GM21825 (cell line): Measurements from ENCODE around the gene CACNA1C.

Experiments used
- ATAC-seq: cut with Tn5 transposase; IDR thresholded peaks from one replicate; pipeline ENCODE4 v1.9.1; 2021; ENCODE audit warnings: mild to moderate bottlenecking, moderate library complexity; ENCODE audit not compliant: unreplicated experiment

CACNA1C gene

DNA sequence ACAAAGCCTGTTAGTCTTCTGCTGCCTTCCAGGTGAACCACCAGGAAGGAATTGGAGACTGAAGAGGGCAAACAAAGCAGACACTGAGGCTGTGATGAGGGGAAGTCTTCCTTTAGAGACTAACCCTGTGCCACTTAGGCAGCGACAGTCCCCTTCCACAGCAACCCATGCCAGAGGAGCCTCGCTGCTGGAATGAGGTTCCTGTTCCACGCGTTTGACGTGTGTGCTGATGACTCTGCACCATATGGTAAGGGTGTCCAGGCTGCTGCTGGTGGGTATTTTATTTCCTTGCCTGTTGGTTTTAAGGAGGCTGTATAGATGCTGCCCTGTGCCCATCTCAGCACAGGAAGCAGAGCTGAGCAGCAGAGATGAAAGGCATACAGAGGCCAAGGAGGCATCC, 380.1 kb downstream of the CACNA1C start:
- ATAC-seq = no peak

DNA sequence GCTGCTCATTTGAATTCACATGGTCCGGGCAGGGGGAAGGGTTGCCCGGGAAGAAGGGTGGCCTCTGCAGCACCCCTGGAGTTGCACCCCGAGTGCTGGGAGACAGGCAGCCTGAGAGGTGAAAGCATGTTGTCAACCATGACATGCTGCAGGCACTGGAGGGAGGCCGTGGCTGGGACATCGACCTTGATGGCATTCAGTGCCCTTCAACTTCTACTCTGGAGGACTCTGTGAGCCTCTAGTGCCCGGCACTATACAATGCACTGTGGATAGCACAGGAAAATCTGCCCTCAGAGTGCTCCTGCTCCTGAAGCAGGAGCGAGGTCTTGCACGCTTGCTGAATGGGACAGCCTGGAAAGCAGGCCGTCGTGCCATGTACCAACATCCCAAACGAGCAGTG, 382.7 kb downstream of the CACNA1C start:
- no peak for ATAC-seq

DNA sequence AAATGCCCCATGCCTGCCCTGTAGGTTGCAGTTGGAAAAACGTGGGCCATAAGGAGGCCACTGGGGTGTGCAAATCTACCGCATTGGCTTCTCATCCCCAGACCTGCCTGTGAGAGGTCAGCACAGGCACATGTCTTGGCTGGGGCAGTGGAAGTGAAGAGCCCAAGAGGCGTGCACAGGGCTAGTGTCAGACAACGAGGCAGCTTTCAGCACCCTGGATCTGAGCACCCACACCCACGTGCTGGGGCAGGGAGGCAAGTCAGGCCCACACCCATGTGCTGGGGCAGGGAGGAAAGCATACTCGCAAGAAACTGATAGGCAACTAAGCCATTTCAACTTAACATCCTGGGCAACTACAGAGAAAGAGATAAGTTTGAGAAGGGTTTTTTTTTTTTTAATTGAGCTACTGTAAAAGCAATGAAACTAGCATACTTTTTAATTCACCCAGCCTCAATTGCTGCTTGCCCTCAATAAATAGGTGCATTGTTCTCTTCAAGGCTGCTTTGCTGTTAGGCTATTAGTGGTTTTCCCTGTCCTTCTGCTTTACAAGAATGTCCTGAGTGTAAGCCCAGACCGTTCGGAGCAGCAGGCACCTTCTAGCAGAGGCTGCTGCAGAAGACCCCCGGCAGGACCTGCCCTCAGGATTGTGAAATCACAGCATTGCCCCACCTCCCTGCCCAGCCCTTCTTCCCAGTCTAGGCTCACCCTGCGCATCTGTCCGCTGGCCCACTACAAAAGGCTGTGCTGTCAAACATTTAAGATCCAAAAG, 386.7 kb downstream of the CACNA1C start:
- ATAC-seq = no peak

DNA sequence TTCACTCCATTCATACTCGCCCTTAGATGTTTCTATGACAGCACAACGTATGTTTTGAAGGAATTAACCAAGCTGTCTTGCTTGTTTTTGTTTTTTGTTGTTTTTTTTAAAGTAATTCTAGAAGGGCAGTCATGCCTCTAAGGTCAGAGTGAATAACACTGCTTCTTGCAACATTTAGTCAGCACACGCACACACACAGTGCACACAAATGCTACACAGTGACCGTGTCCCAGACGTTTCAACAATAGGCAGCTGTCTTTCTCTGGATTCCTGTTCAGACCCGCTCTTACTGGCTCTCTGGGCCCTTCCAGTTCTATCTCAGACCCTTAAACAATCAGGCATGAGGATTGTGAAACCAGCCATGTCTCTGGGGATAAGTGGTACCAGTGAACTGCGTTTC, 391.0 kb downstream of the CACNA1C start:
- no peak for ATAC-seq

DNA sequence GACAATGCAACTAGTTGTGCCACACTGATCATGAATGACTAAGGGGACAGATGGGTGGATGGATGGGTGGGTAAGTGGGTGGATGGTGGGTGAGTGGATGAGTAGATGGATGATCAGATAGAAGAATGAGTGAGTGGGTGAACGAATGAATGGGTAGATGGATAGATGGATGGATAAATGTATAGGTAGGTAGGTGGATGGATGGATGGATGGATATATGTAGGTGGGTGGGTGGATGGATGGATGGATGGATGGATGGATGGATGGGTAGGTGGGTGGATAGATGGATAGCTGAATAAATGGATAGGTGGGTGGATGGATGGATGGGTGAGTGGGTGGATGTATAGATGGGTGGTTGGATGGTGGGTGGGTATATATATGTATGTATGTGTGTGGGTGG, 393.2 kb downstream of the CACNA1C start:
- ATAC-seq = no peak

DNA sequence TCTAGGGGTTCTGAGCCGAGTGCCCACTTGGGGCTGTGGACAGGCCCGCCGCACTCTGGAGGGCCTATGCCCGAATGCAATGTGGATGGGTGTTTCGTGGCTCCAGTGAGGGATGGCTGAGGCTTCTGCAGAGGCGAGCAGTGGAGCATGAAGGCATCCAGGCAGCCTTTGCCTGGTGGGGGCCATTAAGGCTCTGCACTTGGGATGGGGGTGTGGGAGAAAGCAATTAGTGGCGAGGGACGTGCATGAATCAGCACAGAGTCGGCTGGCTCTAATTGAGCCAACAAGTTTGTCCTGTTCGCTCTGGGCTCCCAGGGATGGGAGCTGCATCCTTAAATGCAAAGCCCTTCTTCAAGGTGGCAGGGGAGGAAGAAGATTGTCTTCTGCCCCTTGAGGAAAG, 395.1 kb downstream of the CACNA1C start:
- ATAC-seq = no peak

DNA sequence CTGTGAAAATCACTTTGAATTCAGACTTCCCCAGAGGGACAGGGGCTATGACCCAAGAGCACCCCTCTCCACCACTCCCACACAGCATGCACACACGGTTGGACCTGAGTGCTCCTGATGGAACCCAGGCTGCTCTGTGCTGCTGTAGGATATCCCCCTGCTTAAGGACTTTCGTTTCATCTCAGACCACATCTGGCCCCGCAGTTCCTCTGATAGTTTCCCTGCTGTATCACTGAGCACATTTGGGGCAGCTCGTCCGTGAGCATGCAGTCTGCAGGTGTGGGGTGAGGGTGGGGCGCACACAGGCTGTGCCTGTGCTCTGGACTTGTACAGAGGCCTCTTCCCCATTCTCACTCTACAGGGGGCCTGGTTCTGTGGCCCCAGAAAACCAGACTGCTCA, 396.8 kb downstream of the CACNA1C start:
- no peak for ATAC-seq

DNA sequence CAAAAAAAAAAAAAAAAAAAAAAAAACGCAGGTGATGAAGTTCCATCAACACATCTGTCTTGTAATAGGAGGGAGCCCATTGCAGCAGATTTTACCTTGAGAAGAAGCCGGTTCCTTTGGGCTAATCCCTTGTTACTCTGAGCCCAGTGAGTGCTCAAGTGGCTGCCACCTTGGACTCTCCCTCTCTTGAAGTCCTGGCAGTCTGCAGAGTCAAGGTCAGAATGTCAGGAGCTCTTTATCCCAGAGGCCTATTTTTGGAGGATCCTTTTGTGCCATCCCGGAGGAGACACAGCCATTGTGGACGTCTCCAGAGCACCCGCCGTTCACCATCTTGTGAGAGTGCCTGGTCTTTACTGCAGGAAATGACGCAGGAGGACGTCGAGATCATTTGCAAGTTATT, 397.8 kb downstream of the CACNA1C start:
- no peak for ATAC-seq

DNA sequence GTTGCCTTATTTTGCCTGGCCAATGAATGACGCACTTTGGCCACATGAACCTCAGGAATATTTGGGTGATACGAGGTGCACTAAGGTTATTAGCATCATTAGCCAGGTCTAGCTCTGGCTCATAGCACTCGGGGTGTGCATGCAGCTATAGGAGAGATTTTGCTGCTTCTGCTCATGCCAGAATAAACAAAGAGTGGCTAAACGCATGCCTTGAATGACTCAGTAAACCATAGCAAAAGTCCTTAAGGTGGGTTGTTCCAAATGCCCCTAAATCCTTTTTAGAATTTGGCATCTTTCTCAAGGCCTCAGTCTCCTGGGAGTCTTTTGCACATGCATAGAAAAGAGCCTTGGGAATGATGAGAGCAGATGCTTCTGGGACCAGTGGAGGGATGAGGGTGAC, 398.2 kb downstream of the CACNA1C start:
- ATAC-seq = no peak

DNA sequence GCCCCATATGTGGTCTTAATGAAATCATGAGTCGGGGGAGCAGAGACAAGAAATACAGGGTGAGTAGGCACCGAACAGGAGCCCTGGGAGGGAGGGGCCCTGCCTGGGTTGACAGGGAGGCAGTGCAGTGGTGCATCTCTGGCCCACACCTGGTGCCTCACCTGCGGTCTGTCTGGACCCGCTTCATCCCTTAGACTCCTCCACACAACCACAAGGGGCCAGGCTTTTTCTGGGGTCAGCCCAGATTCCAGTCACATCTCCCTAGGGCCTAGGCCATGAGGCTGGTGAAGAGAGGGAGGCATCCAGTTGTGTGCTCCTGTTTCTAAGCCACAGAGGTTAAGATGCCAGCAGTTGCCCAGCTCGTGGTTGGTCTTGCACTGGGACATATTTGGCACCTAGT, 398.7 kb downstream of the CACNA1C start:
- no peak for ATAC-seq

DNA sequence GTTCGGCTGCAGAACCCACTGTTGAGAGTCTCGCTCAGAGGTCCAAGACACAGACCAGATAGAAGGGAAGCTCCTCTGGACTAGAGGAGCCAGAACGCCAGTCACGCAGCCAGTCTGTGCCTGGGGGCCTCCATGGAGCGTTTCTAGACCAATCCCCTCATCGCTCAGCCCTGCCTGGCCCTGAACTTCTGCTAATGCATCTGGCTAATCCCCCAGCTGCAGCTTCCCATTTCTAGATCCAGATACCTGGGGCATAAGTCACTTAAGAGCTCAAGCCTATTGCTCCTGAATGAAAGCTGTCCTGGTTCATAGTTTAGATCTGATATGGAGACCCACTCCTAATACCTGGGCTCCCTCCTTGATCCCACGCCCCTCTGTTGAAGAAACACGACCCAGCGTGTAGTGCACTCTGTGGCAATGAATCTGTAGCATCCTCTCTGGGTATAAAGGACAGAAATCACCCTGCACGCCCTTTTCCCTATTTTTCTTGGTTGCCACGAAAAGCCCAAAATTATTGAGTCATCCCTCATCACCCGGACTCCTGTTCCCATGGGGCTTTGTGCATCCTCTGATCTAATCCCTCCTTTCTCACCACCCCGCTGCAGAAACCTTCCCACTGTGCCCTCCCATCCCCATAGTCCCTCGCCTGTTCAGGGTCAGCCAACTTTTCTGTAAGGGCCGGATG, 400.4 kb downstream of the CACNA1C start:
- no peak for ATAC-seq

DNA sequence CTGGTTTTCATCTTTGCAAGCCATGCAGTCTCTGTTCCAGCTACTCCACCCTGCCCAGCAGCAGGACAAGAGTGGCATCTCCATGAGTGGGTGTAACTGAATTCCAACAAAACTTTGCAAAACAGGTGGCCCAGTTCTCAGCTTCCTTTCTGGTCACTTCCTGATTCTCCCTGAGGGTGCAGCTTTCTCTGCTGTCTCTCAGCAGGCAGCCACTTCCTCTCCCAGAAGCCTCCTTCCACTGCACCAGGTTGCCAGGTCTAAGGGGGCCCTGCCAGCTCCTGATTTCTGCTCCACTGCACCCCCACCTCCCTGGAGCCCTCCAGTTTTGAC, 400.9 kb downstream of the CACNA1C start:
- ATAC-seq = no peak

DNA sequence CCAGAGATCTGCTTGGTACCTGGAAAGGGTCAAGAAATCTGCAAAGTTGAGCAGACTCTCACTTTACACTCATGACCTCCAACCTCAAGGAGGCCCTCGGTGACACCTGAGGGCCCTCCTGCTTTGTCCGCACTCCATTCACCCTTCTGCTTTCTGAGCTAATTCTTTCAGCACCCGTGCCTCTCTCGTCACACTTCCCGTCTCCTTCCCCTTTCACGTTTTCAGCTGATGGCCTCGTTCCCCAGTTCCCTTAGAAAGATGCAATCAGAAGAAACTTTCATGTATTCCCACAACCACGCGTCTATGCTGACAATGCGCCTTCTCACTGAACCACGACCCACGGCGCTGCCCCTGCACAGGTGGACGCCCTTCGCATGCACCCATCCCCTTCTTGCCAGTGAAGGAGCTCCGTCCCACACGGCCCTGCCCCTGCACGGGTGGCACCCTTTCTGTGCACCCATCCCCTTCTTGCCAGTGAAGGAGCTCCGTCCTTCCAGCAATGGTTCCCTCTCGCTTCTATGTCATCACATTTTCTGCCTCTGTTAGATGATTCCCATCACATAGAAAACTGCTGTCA, 401.9 kb downstream of the CACNA1C start:
- ATAC-seq = no peak

DNA sequence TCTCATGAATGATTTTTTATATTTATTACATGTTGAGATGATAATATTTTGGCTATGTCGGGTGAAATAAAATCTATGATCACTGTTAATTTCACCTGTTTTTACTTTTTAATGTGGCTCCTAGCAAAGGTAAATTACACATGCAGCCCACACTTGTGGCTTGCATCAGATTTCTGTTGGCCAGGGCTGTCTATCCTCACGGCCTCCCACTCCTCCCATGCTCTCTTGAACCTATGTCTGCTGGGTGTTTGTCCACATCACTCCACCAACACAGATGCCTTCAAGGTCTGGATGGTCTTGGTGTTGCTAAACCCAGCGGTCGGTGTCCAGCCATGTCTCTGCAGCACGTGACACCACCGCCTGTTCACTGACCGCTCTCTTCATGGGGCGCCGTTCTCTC, 402.6 kb downstream of the CACNA1C start:
- no peak for ATAC-seq

DNA sequence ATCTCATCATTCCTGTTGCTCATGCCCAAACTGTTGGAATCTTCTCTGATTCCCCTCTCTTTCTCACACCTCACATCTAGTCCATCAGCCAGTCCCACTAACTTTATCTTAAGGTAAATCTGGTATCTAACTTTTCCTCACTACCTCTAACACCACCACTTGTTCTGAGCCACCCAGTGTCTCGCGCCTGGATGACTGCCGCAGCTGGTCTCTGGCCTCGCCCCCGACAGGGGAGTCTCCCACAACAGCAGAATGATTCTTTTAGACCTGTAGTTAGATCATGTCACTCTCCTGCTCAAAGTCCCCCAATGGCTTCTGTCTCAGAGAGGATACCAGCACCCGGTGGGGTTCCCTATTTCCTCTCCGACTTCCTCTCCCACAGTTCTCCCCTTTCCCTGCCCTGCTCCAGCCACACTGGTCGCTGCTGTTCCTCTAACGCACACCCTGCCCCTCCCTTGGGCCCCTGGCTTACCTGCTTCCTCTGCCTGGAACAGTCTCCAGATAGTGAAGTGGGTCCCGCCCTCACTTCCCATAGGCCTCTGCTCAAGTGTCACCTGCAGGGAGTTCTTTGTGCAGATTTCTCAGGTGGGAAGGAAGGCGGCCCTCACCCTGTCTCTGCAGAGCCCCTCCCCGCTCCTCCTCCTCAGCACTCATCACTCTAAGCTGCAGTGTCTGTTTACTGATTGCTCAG, 403.5 kb downstream of the CACNA1C start:
- no peak for ATAC-seq

DNA sequence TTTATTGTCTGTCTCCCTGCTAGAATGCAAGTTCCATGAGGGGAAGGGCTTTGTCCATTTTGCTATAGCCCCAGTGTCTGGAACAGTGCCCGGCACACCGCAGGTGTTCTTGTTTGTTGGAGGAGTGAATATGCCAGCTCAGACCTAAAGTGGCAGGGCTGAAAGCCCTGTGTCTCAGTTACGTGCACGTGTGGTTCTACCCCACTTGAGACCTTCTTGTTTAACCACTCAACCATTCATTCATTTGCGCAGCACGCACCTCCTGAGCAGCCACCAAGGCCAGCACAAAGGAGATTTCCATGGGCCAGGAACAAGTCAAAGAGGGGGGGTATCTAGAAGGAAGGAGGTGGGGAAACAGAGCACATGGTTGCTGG, 404.0 kb downstream of the CACNA1C start:
- no peak for ATAC-seq

DNA sequence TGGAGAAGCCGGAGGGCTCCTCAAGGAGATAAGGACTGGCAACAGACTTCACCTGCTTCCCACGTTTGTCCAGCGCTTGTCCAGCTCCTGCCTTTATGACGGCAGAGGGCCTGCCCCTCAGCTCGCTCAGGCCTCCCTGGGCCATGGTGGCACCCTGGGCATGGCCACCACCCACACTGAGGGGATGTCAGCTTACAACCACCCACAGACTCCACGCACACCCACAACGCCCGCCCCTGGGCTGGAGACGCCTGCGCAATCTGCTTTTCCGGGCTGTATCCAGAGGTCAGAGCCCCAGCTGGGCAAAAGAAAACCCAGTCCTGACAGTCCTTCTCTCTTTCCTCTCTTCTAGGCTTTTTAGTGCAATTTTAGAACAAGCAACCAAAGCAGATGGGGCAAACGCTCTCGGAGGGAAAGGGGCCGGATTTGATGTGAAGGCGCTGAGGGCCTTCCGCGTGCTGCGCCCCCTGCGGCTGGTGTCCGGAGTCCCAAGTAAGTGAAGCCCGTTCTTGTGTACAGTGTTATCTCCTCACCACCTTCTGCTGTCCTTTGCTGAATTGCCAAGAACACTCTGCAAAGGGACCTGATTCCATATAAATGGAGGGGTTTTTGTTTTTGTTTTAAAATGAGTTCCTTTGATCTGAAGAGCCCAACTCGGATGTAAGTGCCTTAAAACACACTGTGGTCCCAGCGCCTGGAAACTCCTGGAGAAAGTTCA, 404.6 kb downstream of the CACNA1C start:
- ATAC-seq = no peak

DNA sequence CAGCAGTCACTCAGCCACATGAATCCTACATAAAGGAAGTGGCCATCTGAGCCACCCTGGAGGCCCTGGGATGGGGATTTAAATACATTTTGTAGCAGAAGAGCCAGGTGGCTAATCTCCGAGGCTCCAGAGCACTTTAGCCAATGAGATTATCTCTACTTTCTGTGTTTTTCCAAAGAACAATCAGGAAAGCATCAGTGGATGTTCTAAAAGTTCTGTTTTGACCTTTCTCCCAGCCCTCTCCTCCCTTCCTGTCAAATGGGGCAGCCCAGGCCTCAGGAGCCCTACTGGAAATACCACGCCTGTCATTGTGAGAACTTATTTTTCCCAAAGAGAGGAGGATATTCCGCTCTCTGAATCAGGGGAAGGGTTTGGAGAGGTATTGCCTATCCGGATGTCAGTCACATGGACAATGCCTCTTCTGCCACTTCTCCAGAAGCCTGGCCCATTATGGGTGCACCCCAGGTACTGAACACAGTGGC, 405.2 kb downstream of the CACNA1C start:
- ATAC-seq = no peak

DNA sequence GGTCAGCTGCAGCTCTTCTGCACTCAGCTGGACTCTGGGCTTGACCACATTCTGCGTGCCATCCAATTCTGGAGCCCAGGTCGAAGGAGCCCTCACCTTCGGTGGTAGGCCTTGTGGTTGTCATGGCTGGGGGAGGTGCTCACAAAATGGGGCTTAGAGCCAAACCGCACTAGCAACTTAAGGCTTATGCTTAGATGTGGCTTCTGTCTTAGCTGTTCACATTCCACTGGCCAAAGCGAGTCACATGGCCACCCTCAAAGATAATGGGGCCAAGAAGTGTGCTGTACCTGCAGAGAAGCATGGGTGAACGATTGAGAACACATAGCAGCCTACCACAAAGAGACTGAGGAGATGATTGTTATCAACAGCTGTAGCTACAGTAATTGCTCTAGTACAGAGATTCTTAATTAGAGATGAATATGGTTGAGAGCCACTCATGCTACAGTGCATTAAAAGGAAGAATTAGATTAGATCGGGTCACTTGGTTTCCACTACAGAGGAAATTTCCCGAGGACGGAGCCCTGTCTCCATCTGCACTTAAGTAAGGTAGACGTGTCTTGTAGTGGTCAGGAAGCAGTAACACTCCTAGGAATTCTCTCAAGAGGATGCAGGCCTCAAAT, 407.4 kb downstream of the CACNA1C start:
- ATAC-seq = no peak

DNA sequence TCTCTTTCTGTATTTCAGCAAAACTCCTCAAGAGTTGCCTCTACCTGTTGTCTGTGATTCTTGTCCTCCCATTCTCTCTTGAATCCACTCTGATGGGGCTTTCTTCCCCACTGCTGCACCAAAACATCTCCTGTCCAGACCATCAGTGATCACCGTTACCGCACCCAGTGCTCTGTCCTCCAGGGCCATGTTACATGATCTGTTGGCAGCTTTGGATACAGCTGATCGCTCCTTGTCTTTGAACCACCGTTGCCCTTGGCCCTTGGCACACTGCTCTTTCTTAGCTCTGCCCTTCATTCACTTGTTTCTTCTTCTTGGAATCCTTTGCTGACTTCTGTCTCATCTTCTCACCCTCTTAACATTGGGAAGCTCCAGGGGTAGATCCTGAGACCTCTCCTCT, 408.3 kb downstream of the CACNA1C start:
- ATAC-seq = no peak

DNA sequence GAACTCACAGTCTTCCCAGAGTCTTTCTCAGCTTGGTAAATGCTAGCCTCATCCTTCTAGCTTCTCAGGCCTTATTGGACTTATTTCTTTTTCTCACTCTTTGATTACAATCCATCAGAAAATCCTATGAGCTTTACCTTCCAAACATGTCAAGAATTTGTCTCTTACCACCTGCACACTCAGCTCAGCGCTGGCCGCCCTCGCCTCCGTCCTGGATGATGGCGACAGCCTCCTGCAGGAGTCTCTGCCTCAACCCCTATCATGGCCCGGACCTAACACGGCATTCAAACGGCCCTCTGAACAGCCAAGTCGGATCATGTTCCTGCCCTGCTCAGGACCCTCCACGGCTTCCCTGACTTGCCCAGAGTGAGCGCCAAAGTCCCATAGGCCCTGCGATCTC, 408.9 kb downstream of the CACNA1C start:
- no peak for ATAC-seq
